GM18870 (cell line): Measurements from ENCODE around the gene SERTAD2.

Experiments used
- ATAC-seq: cut with Tn5 transposase; IDR thresholded peaks from one replicate; pipeline ENCODE4 v1.9.1; 2021; ENCODE audit warnings: moderate library complexity; ENCODE audit not compliant: unreplicated experiment

SERTAD2 gene

GRCh38 chr2:64587561-64587960, 66.2 kb downstream of the SERTAD2 start:
- no peak for ATAC-seq

GRCh38 chr2:64586883-64587481, 66.7 kb downstream of the SERTAD2 start:
- ATAC-seq: no peak

GRCh38 chr2:64586054-64586453, 67.7 kb downstream of the SERTAD2 start:
- no peak for ATAC-seq

GRCh38 chr2:64582774-64583340, 70.9 kb downstream of the SERTAD2 start:
- peak; percentile 84 for ATAC-seq

- peak; percentile 29 for ATAC-seq
These were observed 71.8 kb downstream of the SERTAD2 start for GRCh38 chr2:64581777-64582539.
